Spleen (tissue), 11 donors: ENCODE measurements around the gene ZDHHC11. TPM values are rescaled to one million over a fixed set of nuclear protein-coding genes. Genes with fewer than 3 reads are reported as not detected.

Experiments
- DNase-seq: peaks from one replicate; pipeline ENCODE4 v3.0.0-alpha.2; 2020
- H3K27ac ChIP-seq, 8 donors: fragments of 200-600 bp; sonication (generic) in 7 of 8; 1 replicate in 4 of 8; 2 replicates in 4 of 8; pipeline versions ENCODE4 v1.5.0 to v1.8.0; 2016 to 2021; ENCODE audit warnings: inconsistent platforms in 4 of 8, mild to moderate bottlenecking in 4 of 8, moderate library complexity in 1 of 8
- H3K27me3 ChIP-seq, 7 donors: fragments of 200-600 bp; sonication (generic) in 6 of 7; replicated peaks in 1 of 7; 1 replicate in 4 of 7; 2 replicates in 3 of 7; pipeline versions ENCODE4 v1.5.0 to v1.8.0; 2016 to 2021; ENCODE audit warnings: inconsistent platforms in 3 of 7, mild to moderate bottlenecking in 1 of 7
- H3K36me3 ChIP-seq, 6 donors: fragments of 200-600 bp; sonication (generic) in 5 of 6; 1 replicate in 4 of 6; 2 replicates in 2 of 6; pipeline versions ENCODE4 v1.5.0 to v1.8.0; 2016 to 2021; ENCODE audit warnings: inconsistent platforms in 2 of 6
- H3K4me1 ChIP-seq, 6 donors: fragments of 200-600 bp; sonication (generic) in 5 of 6; 1 replicate in 3 of 6; 2 replicates in 3 of 6; pipeline versions ENCODE4 v1.5.0 to v1.8.0; 2016 to 2021; ENCODE audit warnings: inconsistent platforms in 3 of 6
- H3K4me3 ChIP-seq, 8 donors: fragments of 200-600 bp; sonication (generic) in 7 of 8; 1 replicate in 4 of 8; 2 replicates in 4 of 8; pipeline versions ENCODE4 v1.5.0 to v1.8.0; 2016 to 2021; ENCODE audit warnings: inconsistent platforms in 4 of 8, mild to moderate bottlenecking in 4 of 8, moderate library complexity in 2 of 8
- H3K9me3 ChIP-seq, 8 donors: fragments of 200-600 bp; sonication (generic) in 7 of 8; 1 replicate in 4 of 8; 2 replicates in 4 of 8; pipeline versions ENCODE4 v1.5.0 to v1.8.0; 2016 to 2021; ENCODE audit warnings: inconsistent platforms in 4 of 8
- POLR2A ChIP-seq, 3 donors: fragments of 450-650 bp; IDR thresholded peaks; one replicate each; pipeline ENCODE4 v1.5.1; 2017; ENCODE audit warnings: antibody characterized with exemption in 3 of 3, mild to moderate bottlenecking in 1 of 3
- POLR2AphosphoS5 ChIP-seq, 3 donors: sonication (generic); formaldehyde crosslinking; IDR thresholded peaks; one replicate each; pipeline ENCODE4 v1.5.1; 2017; ENCODE audit warnings: antibody characterized with exemption in 3 of 3
- WGBS, 5 donors: extraction: QIAGEN DNeasy Blood & Tissue Kit in 3 of 5; methylation state at CpG; one replicate each; pipeline versions ENCODE4 v1.1.5 to v1.1.7; 2013 to 2018; 5-methylcytosine and 5-hydroxymethylcytosine counted together
- intact Hi-C: fragments of 100-400 bp; cut with DNase I; formaldehyde crosslinking; loops from one replicate; pipeline ENCODE4 v1.15.0; 2023; ENCODE audit warnings: low total_unique reads
- polyA plus RNA-seq, 3 donors: library from polyadenylated mRNA; stranded (reverse); fragments of 200-250 nt; gene quantifications; one replicate each; pipeline ENCODE4 v1.2.1, GENCODE V29; 2013
- total RNA-seq, 7 donors: library from RNA; depleted of rRNA in 3 of 7; stranded (reverse); fragments of >200 nt in 3 of 7; fragmentation: NEBNext Ultra II Directional in 4 of 7; extraction: Animal tissue kit (Norgen Biotek cat#: 25700) in 4 of 7; gene quantifications; one replicate each; pipeline versions ENCODE4 v1.1.0 to v1.2.1, GENCODE V29; 2016 to 2021
- TF ChIP-seq, protein P1 (sequence below), 11 experiments: fragments of 200-600 bp in 7 of 11; fragments of 450-650 bp in 4 of 11; sonication (generic) in 4 of 11; IDR thresholded peaks in 8 of 11; conservative IDR thresholded peaks in 3 of 11; 1 replicate in 7 of 11; 2 replicates in 4 of 11; pipeline versions ENCODE4 v1.4.0 to v1.8.0; 2016 to 2021; ENCODE audit warnings: antibody characterized with exemption in 11 of 11, inconsistent platforms in 4 of 11, mild to moderate bottlenecking in 1 of 11
- donor health status: healthy with polysubstance abuse.
- donor health status: DM: no; HTN: no; CAD: no; lungs with moderate emphysema.
- donor health status: DM: no; HTN: no; CAD: no.
- donor health status: Bipolar disorder and iron deficiency.
- donor health status: healthy.
- donor health status: DM: no; HTN: no; CAD: no.
- donor health status: DM: yes; HTN: yes; CAD: no.

ZDHHC11 gene
- total and polyA plus RNA-seq, 10 donors = 1.3 to 75.0 (median 6.4) TPM

DNA sequence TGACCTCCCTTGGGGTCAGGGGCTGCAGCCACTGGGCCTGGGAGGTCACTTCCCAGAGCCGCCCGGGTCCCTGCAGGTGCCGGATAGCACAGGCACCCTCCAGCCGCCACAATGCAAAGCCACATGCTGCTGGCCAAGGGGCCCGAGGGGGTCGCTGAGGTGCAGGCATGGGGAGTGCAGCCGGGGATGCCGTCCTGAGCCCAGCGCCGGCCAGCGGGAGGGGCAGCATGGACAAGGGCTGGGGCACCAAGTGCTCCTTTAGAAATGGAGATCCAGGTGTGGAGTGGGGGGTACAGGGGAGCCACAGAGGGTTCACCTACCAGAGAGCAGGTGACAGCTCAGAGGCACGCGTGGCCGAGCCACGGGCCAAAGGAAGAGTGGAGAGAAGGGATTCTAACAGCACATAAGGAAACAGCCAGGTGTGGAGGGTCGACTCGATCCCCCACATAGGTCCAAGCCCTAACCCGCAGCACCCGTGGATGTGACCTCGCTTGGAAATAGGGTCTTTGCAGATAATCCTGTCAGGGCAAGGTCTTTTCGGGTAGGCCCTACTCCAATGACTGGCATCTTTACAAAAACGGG, 90.9 kb downstream of the ZDHHC11 start:
- Histone ChIP-seq H3K9me3 (no peaks in the 10 kb centered on the region), H3K4me1 (peaks cover 8 to 31% (median 23%) of the 10 kb centered on the region in 6 donors), H3K36me3 (peaks cover 0 to 13% (median 0%) of the 10 kb centered on the region in 6 donors), H3K4me3 (no peak overlapping the region), H3K27ac (peak overlapping the region in 3 of 8 donors; percentile 37 to 67 (median 59)), H3K27me3 (peaks cover 0 to 9% (median 0%) of the 10 kb centered on the region in 7 donors)
- intact Hi-C loops = no loop called here
- DNase-seq = peak; percentile 70
- WGBS, 5 donors = 92 to 96% (median 94%) methylated on average over 17 to 22 of the region's 22 CpGs
- no peak for TF ChIP-seq POLR2AphosphoS5 (IDR thresholded peaks at IDR 0.05)
- TF ChIP-seq POLR2A (IDR thresholded peaks at IDR 0.05) = no peak
- TF ChIP-seq, protein P1, sequence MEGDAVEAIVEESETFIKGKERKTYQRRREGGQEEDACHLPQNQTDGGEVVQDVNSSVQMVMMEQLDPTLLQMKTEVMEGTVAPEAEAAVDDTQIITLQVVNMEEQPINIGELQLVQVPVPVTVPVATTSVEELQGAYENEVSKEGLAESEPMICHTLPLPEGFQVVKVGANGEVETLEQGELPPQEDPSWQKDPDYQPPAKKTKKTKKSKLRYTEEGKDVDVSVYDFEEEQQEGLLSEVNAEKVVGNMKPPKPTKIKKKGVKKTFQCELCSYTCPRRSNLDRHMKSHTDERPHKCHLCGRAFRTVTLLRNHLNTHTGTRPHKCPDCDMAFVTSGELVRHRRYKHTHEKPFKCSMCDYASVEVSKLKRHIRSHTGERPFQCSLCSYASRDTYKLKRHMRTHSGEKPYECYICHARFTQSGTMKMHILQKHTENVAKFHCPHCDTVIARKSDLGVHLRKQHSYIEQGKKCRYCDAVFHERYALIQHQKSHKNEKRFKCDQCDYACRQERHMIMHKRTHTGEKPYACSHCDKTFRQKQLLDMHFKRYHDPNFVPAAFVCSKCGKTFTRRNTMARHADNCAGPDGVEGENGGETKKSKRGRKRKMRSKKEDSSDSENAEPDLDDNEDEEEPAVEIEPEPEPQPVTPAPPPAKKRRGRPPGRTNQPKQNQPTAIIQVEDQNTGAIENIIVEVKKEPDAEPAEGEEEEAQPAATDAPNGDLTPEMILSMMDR (IDR thresholded peaks at IDR 0.05 in 8 of 11, conservative IDR thresholded peaks at IDR 0.05 in 3 of 11) = no peak

DNA sequence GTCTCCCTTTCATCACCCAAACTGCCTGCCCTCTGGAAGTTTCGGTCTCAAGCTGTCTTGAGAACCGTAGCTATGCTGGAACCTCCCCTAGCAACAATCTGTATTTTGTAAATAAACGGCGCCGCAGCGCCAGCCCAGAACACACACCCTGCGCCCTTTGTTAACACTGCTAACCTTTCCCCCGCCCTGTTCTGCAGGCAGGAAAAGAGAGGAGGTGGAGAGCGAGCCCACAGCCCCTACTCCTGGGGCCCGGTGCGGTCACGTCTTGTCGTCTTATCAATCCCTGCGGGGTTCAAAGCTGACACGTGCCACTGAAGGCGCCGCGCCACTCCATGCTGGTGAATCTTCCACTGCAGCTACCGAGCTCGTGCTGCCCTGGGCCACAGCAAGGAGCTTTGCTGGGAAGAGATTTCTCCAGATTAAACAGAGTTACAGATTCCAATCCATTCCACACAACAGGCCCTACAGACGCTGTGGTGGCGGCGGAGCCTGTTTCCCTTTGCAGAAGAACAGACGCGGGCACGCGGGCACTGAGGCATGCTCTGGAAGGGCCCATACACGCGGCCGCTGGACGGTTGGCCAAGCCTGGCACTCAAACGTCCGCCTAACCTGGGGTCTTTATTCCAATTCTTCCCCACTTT, 91.6 kb downstream of the ZDHHC11 start:
- WGBS, 5 donors = 54 to 72% (median 66%) methylated on average over 33 of the region's 33 CpGs
- peaks cover 0 to 9% (median 0%) of the 10 kb centered on the region in 6 donors for H3K36me3 ChIP-seq
- peak; percentile 63 for DNase-seq
- no peaks in the 10 kb centered on the region for H3K9me3 ChIP-seq
- peak overlapping the region in 3 of 8 donors; percentile 59 to 67 (median 60) for H3K27ac ChIP-seq
- intact Hi-C loops = no loop called here
- peak overlapping the region in 1 of 8 donors; percentile 3 for H3K4me3 ChIP-seq
- peaks cover 0 to 9% (median 0%) of the 10 kb centered on the region in 7 donors for H3K27me3 ChIP-seq
- peaks cover 8 to 31% (median 23%) of the 10 kb centered on the region in 6 donors for H3K4me1 ChIP-seq
- TF ChIP-seq POLR2A (IDR thresholded peaks at IDR 0.05) (no peak), POLR2AphosphoS5 (IDR thresholded peaks at IDR 0.05) (peak in 2 of 3 donors; percentile 16 to 69)
- TF ChIP-seq, protein P1 (IDR thresholded peaks at IDR 0.05 in 8 of 11, conservative IDR thresholded peaks at IDR 0.05 in 3 of 11) = no peak

DNA sequence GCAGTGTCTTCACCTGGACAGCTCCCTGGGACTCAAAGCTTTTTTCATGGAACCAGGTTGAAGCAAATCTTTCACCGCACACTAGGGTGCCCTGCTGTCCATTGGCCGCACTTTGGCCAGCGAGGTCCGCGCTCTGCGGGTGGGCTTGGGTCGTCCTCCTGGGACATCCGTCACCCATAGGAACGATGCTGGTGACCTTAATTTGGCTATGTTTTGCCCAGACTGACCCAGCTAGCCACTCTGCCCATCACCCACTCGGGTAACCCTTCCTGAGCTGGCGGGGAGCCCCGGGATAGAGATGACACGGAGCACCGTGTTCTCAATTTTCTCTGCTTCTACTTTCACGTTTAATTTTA, 92.1 kb downstream of the ZDHHC11 start:
- H3K4me3 ChIP-seq = peak overlapping the region in 1 of 8 donors; percentile 3
- TF ChIP-seq POLR2AphosphoS5 (IDR thresholded peaks at IDR 0.05) (no peak), POLR2A (IDR thresholded peaks at IDR 0.05) (no peak)
- TF ChIP-seq, protein P1 (IDR thresholded peaks at IDR 0.05 in 8 of 11, conservative IDR thresholded peaks at IDR 0.05 in 3 of 11) = no peak
- peaks cover 0 to 9% (median 0%) of the 10 kb centered on the region in 7 donors for H3K27me3 ChIP-seq
- H3K9me3 ChIP-seq = no peaks in the 10 kb centered on the region
- intact Hi-C loops = no loop called here
- peaks cover 8 to 31% (median 23%) of the 10 kb centered on the region in 6 donors for H3K4me1 ChIP-seq
- peaks cover 0 to 4% (median 0%) of the 10 kb centered on the region in 6 donors for H3K36me3 ChIP-seq
- WGBS, 5 donors = 80 to 88% (median 85%) methylated on average over 15 of the region's 15 CpGs
- no peak for DNase-seq
- H3K27ac ChIP-seq = peak overlapping the region in 3 of 8 donors; percentile 59 to 67 (median 60)
